ENCODE measurements around the gene PITPNM3.

DNA sequence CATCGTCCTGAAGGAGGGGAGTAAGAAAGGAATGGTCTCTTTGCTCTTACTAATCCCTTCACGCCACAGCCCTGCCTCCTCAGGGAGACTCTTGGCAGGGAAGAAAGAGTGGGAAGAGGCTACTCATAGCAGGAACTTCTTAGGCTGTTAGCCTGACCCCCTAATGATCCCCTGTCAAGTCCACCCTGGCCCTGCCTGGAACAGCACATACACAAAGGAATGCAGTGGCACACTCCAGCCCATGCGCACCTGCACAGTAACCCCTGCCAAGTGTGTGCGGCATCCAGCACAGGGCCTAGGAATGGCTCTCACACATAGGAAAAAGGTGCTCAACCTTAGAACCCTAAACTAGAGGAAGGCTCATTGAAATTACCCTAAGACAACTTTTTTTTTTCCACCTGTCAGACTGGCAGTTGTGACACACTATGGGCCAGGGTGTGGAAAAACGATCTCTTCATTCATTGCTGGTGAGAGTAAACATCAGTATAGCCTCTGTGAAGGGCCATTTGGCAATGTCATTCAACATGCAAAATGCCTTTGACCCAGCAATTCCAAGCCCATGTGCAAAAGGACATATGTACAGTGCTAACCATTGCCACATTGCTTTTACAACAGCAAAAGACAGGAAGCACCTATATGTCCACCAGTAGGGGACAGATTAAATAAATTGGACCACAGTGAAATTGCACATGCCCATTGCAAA, 62.0 kb downstream of the PITPNM3 start:
- TF ChIP-seq, protein P1, sequence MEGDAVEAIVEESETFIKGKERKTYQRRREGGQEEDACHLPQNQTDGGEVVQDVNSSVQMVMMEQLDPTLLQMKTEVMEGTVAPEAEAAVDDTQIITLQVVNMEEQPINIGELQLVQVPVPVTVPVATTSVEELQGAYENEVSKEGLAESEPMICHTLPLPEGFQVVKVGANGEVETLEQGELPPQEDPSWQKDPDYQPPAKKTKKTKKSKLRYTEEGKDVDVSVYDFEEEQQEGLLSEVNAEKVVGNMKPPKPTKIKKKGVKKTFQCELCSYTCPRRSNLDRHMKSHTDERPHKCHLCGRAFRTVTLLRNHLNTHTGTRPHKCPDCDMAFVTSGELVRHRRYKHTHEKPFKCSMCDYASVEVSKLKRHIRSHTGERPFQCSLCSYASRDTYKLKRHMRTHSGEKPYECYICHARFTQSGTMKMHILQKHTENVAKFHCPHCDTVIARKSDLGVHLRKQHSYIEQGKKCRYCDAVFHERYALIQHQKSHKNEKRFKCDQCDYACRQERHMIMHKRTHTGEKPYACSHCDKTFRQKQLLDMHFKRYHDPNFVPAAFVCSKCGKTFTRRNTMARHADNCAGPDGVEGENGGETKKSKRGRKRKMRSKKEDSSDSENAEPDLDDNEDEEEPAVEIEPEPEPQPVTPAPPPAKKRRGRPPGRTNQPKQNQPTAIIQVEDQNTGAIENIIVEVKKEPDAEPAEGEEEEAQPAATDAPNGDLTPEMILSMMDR (IDR thresholded peaks at IDR 0.05 in 8 of 11, conservative IDR thresholded peaks at IDR 0.05 in 3 of 11), result no peak
- no peak for TF ChIP-seq POLR2A (IDR thresholded peaks at IDR 0.05)

All from spleen (tissue), 7 donors.